CD14-positive monocyte (primary cell): ENCODE data around the gene LSM14B. TPM values are rescaled to one million over a fixed set of nuclear protein-coding genes. Genes with fewer than 3 reads are reported as not detected.

Experiments
- DNase-seq, 3 donors: peaks; one replicate each; pipeline ENCODE4 v3.0.0-alpha.2; 2011 to 2022
- H2AFZ ChIP-seq: 2 replicates; pipeline ENCODE4 v1.6.0; 2012; ENCODE audit warnings: mild to moderate bottlenecking, low read depth, low read length, inconsistent platforms; ENCODE audit not compliant: insufficient read depth, poor library complexity, severe bottlenecking
- H3K27ac ChIP-seq, 2 donors: 1 replicate in 1 of 2; 2 replicates in 1 of 2; pipeline ENCODE4 v1.5.1; 2012 to 2013; ENCODE audit warnings: low read length in 2 of 2, control low read depth in 1 of 2, inconsistent platforms in 1 of 2, low read depth in 1 of 2, mild to moderate bottlenecking in 1 of 2
- H3K27me3 ChIP-seq, 2 donors: one replicate each; pipeline versions ENCODE4 v1.6.0 to v1.6.1; 2011 to 2013; ENCODE audit warnings: low read length in 2 of 2; ENCODE audit not compliant: control insufficient read depth in 2 of 2, insufficient read depth in 2 of 2
- H3K36me3 ChIP-seq, 2 donors: replicated peaks in 1 of 2; 1 replicate in 1 of 2; 2 replicates in 1 of 2; pipeline versions ENCODE4 v1.5.1 to v1.6.1; 2012 to 2013; ENCODE audit warnings: low read length in 2 of 2, control low read depth in 1 of 2, inconsistent platforms in 1 of 2, mild to moderate bottlenecking in 1 of 2; ENCODE audit not compliant: insufficient read depth in 2 of 2, control insufficient read depth in 1 of 2
- H3K4me1 ChIP-seq, 2 donors: 1 replicate in 1 of 2; 2 replicates in 1 of 2; pipeline versions ENCODE4 v1.5.1 to v1.6.1; 2012 to 2013; ENCODE audit warnings: low read length in 2 of 2, control low read depth in 1 of 2, inconsistent platforms in 1 of 2, mild to moderate bottlenecking in 1 of 2, moderate library complexity in 1 of 2; ENCODE audit not compliant: insufficient read depth in 2 of 2, control insufficient read depth in 1 of 2
- H3K4me2 ChIP-seq: replicated peaks from 2 replicates; pipeline ENCODE3; 2012; ENCODE audit warnings: low read length, moderate library complexity, mild to moderate bottlenecking; ENCODE audit not compliant: poor library complexity, severe bottlenecking; ENCODE audit errors: extremely low read depth
- H3K4me3 ChIP-seq, 3 experiments: fragments of 200-600 bp in 1 of 3; sonication (generic) in 1 of 3; replicated peaks in 1 of 3; 1 replicate in 2 of 3; 2 replicates in 1 of 3; pipeline ENCODE4 v1.5.1; 2011 to 2013; ENCODE audit warnings: low read length in 3 of 3, mild to moderate bottlenecking in 3 of 3, control low read depth in 2 of 3, low read depth in 2 of 3, inconsistent platforms in 1 of 3, moderate library complexity in 1 of 3
- H3K79me2 ChIP-seq: 2 replicates; pipeline ENCODE4 v1.6.0; 2012; ENCODE audit warnings: mild to moderate bottlenecking, control low read depth, inconsistent platforms, low read length, moderate library complexity; ENCODE audit not compliant: insufficient read depth
- H3K9ac ChIP-seq: 2 replicates; pipeline ENCODE4 v1.6.0; 2017; ENCODE audit warnings: low read length, mild to moderate bottlenecking; ENCODE audit not compliant: insufficient read depth, poor library complexity, severe bottlenecking
- H3K9me3 ChIP-seq, 2 donors: replicated peaks in 1 of 2; 1 replicate in 1 of 2; 2 replicates in 1 of 2; pipeline versions ENCODE4 v1.5.1 to v1.6.1; 2012 to 2013; ENCODE audit warnings: low read length in 2 of 2, control low read depth in 1 of 2; ENCODE audit not compliant: control insufficient read depth in 1 of 2, insufficient read depth in 1 of 2
- H4K20me1 ChIP-seq: 2 replicates; pipeline ENCODE4 v1.6.0; 2012; ENCODE audit warnings: mild to moderate bottlenecking, low read length, control low read depth, moderate library complexity; ENCODE audit not compliant: insufficient read depth
- H3K27ac Mint-ChIP-seq, 7 donors: one replicate each; pipeline ENCODE4 v1.8.0; 2020; ENCODE audit warnings: mild to moderate bottlenecking in 7 of 7, mixed read lengths in 7 of 7, moderate library complexity in 6 of 7, inconsistent platforms in 2 of 7
- H3K27me3 Mint-ChIP-seq, 3 donors: one replicate each; pipeline ENCODE4 v1.8.0; 2021 to 2022; ENCODE audit warnings: low read depth in 3 of 3, mild to moderate bottlenecking in 3 of 3, mixed read lengths in 3 of 3, moderate library complexity in 3 of 3, inconsistent platforms in 1 of 3
- H3K36me3 Mint-ChIP-seq, 2 donors: one replicate each; pipeline ENCODE4 v1.8.0; 2020; ENCODE audit warnings: mixed read lengths in 2 of 2, inconsistent platforms in 1 of 2, mild to moderate bottlenecking in 1 of 2
- H3K4me1 Mint-ChIP-seq: one replicate; pipeline ENCODE4 v1.8.0; 2020; ENCODE audit warnings: mild to moderate bottlenecking, mixed read lengths
- H3K4me3 Mint-ChIP-seq, 2 donors: one replicate each; pipeline ENCODE4 v1.8.0; 2020; ENCODE audit warnings: mild to moderate bottlenecking in 2 of 2, mixed read lengths in 2 of 2, moderate library complexity in 1 of 2
- H3K9me3 Mint-ChIP-seq, 7 donors: one replicate each; pipeline ENCODE4 v1.8.0; 2020 to 2022; ENCODE audit warnings: mixed read lengths in 7 of 7, mild to moderate bottlenecking in 6 of 7, moderate library complexity in 6 of 7, inconsistent platforms in 2 of 7
- WGBS: methylation state at CpG from one replicate; pipeline ENCODE4 v1.1.5; 2013; ENCODE audit warnings: missing lambda C conversion rate; ENCODE audit not compliant: insufficient coverage; 5-methylcytosine and 5-hydroxymethylcytosine counted together
- intact Hi-C, 2 donors: fragments of 100-400 bp; cut with micrococcal nuclease; formaldehyde crosslinking; loops; one replicate each; pipeline versions ENCODE4 v1.15.0 to v1.15.1; 2023
- polyA plus RNA-seq, 3 donors: library from polyadenylated mRNA; depleted of rRNA in 1 of 3; unstranded in 2 of 3; stranded (reverse) in 1 of 3; fragments of 300-500 nt in 2 of 3; fragments of >200 nt in 1 of 3; fragmentation: Illumina TruSeq in 2 of 3; gene quantifications; 1 replicate in 2 of 3; 2 replicates in 1 of 3; pipeline ENCODE4 v1.2.3, GENCODE V29; 2012 to 2021
- TF ChIP-seq, protein P1 (sequence below): fragments of 200-600 bp; IDR thresholded peaks from one replicate; pipeline ENCODE4 v1.8.0; 2022; ENCODE audit warnings: antibody characterized with exemption, mild to moderate bottlenecking

Gene LSM14B
- polyA plus RNA-seq, 3 donors: 1.0 to 33.5 (median 1.4) TPM

DNA sequence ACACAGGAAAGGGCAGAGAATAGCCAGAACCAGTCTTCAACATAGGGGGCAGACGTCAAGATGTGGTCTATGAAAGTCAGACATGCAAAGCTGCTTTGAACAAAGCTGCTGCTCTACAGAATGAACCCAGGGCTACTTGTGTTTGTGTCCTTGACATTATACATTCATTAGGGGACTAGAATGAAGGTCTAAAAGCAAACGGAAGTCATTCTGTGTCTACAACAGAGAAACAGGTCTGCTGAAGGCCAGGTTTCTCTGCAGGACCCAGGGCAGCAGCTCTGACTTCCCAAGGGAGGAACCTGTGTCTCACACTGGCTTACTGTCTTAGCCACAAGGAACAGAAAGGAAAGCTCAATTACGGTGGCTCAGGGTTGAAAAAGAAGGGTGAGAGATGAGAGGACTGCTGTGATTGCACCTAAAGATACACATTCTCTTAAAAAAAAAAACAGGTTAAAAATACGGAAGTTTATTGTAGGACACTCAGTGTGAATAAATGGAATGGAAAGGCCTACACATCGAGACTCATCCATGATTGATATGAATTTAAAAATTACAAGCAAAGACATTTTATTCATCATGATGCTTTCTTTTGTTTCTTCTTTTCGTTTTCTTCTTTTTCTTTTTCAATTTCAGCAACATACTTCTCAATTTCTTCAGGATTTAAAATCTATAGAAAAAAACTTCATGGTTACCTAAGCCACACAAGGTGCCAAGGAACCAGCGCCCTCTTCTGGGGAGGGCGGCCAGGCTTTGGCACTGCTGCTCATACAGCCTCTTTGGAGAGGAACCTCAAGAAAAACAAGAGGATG lies 14.2 kb downstream of the LSM14B start:
- Histone ChIP-seq H3K36me3 (peaks cover 82 to 90% of the 10 kb centered on the region in 2 donors), H3K27ac (peak overlapping the region in 1 of 2 donors; percentile 80), H4K20me1 (peaks cover 96% of the 10 kb centered on the region), H3K4me2 (no peak overlapping the region), H3K4me3 (no peak overlapping the region), H2AFZ (no peak overlapping the region), H3K27me3 (no peaks in the 10 kb centered on the region), H3K9ac (no peak overlapping the region), H3K79me2 (peaks cover 49% of the 10 kb centered on the region), H3K9me3 (no peaks in the 10 kb centered on the region), H3K4me1 (peaks cover 48 to 53% of the 10 kb centered on the region in 2 donors)
- Mint-ChIP-seq H3K9me3 (peaks cover 0 to 3% (median 0%) of the 10 kb centered on the region in 7 donors), H3K27ac (peak overlapping the region; percentile 51 to 85 (median 65)), H3K4me3 (no peak overlapping the region), H3K36me3 (peaks cover 78 to 91% of the 10 kb centered on the region in 2 donors), H3K4me1 (peaks cover 55% of the 10 kb centered on the region), H3K27me3 (no peaks in the 10 kb centered on the region)
- TF ChIP-seq, protein P1, sequence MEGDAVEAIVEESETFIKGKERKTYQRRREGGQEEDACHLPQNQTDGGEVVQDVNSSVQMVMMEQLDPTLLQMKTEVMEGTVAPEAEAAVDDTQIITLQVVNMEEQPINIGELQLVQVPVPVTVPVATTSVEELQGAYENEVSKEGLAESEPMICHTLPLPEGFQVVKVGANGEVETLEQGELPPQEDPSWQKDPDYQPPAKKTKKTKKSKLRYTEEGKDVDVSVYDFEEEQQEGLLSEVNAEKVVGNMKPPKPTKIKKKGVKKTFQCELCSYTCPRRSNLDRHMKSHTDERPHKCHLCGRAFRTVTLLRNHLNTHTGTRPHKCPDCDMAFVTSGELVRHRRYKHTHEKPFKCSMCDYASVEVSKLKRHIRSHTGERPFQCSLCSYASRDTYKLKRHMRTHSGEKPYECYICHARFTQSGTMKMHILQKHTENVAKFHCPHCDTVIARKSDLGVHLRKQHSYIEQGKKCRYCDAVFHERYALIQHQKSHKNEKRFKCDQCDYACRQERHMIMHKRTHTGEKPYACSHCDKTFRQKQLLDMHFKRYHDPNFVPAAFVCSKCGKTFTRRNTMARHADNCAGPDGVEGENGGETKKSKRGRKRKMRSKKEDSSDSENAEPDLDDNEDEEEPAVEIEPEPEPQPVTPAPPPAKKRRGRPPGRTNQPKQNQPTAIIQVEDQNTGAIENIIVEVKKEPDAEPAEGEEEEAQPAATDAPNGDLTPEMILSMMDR: peak; percentile 78
- intact Hi-C loops: loop anchor here in 1 of 2 donors (2.0 kb wide), 1 partner anchor 14 kb away; the partner anchor contains the start of gene LSM14B
- peak; percentile 57 to 66 (median 60) for DNase-seq
- 51% methylated on average over 5 of the region's 8 CpGs for WGBS

DNA sequence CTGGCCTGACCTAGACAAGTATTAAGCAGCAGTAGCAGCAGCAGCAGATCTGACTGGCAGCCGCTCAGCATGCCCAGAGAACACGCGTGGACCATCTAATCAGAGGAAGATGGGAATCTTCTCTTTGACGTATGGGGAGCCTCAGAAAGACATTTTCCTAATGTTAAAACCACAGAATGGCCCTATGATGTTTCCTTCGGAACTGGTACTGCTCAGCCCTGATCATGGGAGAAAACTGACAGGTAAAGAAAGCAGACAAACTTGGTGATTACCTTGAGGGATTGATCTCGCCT lies 14.8 kb downstream of the LSM14B start:
- intact Hi-C loops: loop anchor here in 1 of 2 donors (2.0 kb wide), 1 partner anchor 14 kb away; the partner anchor contains the start of gene LSM14B
- H3K27me3 Mint-ChIP-seq: no peaks in the 10 kb centered on the region
- no peak overlapping the region for H3K4me3 ChIP-seq
- peak overlapping the region in 1 of 2 donors; percentile 46 for H3K27ac ChIP-seq
- TF ChIP-seq, protein P1: peak; percentile 59
- WGBS: 86% methylated on average over 4 of the region's 6 CpGs
- peaks cover 76 to 84% of the 10 kb centered on the region in 2 donors for H3K36me3 ChIP-seq
- no peaks in the 10 kb centered on the region for H3K27me3 ChIP-seq
- peaks cover 96% of the 10 kb centered on the region for H4K20me1 ChIP-seq
- no peak overlapping the region for H2AFZ ChIP-seq
- no peak overlapping the region for H3K9ac ChIP-seq
- no peak overlapping the region for H3K4me2 ChIP-seq
- no peak overlapping the region for H3K4me3 Mint-ChIP-seq
- H3K79me2 ChIP-seq: peaks cover 53% of the 10 kb centered on the region
- DNase-seq: no peak
- peaks cover 48 to 53% of the 10 kb centered on the region in 2 donors for H3K4me1 ChIP-seq
- H3K36me3 Mint-ChIP-seq: peaks cover 73 to 85% of the 10 kb centered on the region in 2 donors
- H3K9me3 Mint-ChIP-seq: peaks cover 0 to 3% (median 0%) of the 10 kb centered on the region in 7 donors
- H3K9me3 ChIP-seq: no peaks in the 10 kb centered on the region
- peak overlapping the region in 6 of 7 donors; percentile 16 to 80 (median 64) for H3K27ac Mint-ChIP-seq
- peaks cover 56% of the 10 kb centered on the region for H3K4me1 Mint-ChIP-seq
